ACHN (cell line): Measurements from ENCODE around the gene THRB.

Experiments used
- DNase-seq: peaks from one replicate; pipeline ENCODE4 v3.0.0-alpha.2; 2015
- in situ Hi-C: cut with HindIII; loops from 2 replicates; pipeline ENCODE4 v1.10.0; 2017; ENCODE audit warnings: low sequenced_read_pairs, low pct_ligation_motif_present, low pct_unique_long_range_greater_than_20kb

The THRB gene

GRCh38 chr3:24373198-24373959 lies 121.3 kb downstream of the THRB start:
- in situ Hi-C loops = no loop called here
- no peak for DNase-seq

GRCh38 chr3:24372559-24373197 lies 122.0 kb downstream of the THRB start:
- in situ Hi-C loops = no loop called here
- no peak for DNase-seq

GRCh38 chr3:24370352-24371090 lies 124.1 kb downstream of the THRB start:
- no peak for DNase-seq
- in situ Hi-C loops = no loop called here

- in situ Hi-C loops = no loop called here
- no peak for DNase-seq
Measured at GRCh38 chr3:24368605-24369004, 126.0 kb downstream of the THRB start.

GRCh38 chr3:24367664-24368264 lies 126.9 kb downstream of the THRB start:
- in situ Hi-C loops = no loop called here
- DNase-seq = no peak

- in situ Hi-C loops = no loop called here
- DNase-seq = no peak
Measured at GRCh38 chr3:24367216-24367615, 127.4 kb downstream of the THRB start.

- DNase-seq = peak; percentile 78
- in situ Hi-C loops = no loop called here
Measured at GRCh38 chr3:24365168-24365567, 129.5 kb downstream of the THRB start.

GRCh38 chr3:24364359-24364758 lies 130.3 kb downstream of the THRB start:
- no peak for DNase-seq
- in situ Hi-C loops = no loop called here

GRCh38 chr3:24363242-24363641 lies 131.4 kb downstream of the THRB start:
- no peak for DNase-seq
- in situ Hi-C loops = no loop called here

- in situ Hi-C loops = no loop called here
- DNase-seq = no peak
Measured at GRCh38 chr3:24361623-24362022, 133.0 kb downstream of the THRB start.

GRCh38 chr3:24360957-24361356 lies 133.7 kb downstream of the THRB start:
- DNase-seq = no peak
- in situ Hi-C loops = no loop called here

- DNase-seq = peak; percentile 3
- in situ Hi-C loops = no loop called here
Measured at GRCh38 chr3:24359645-24360462, 134.8 kb downstream of the THRB start.

GRCh38 chr3:24359102-24359501 lies 135.5 kb downstream of the THRB start:
- no peak for DNase-seq
- in situ Hi-C loops = no loop called here

- DNase-seq = no peak
- in situ Hi-C loops = no loop called here
Measured at GRCh38 chr3:24357635-24358034, 137.0 kb downstream of the THRB start.

GRCh38 chr3:24355806-24356205 lies 138.8 kb downstream of the THRB start:
- no peak for DNase-seq
- in situ Hi-C loops = no loop called here

GRCh38 chr3:24354230-24354629 lies 140.4 kb downstream of the THRB start:
- no peak for DNase-seq
- in situ Hi-C loops = no loop called here

- in situ Hi-C loops = no loop called here
- DNase-seq = no peak
Measured at GRCh38 chr3:24352893-24353553, 141.6 kb downstream of the THRB start.
